GM12891 (cell line): ENCODE measurements around the gene MEAK7.

Experiments
- DNase-seq: peaks from one replicate; pipeline ENCODE4 v3.0.0; 2011; ENCODE audit warnings: low spot score; ENCODE audit not compliant: insufficient read length
- FAIRE-seq: peaks from 2 replicates; lab custom pipeline; 2011; peaks lifted over from hg19 to GRCh38; lab: Jason Lieb, UNC
- PAX5 ChIP-seq: IDR thresholded peaks from 2 replicates; pipeline ENCODE4 v1.6.1; 2011; ENCODE audit warnings: low read length, moderate library complexity, mild to moderate bottlenecking; ENCODE audit not compliant: insufficient read depth, severe bottlenecking
- POLR2A ChIP-seq: IDR thresholded peaks from 2 replicates; pipeline ENCODE4 v1.6.1; 2011; ENCODE audit warnings: low read depth, low read length, control low read depth
- POLR2AphosphoS5 ChIP-seq: IDR thresholded peaks from 2 replicates; pipeline ENCODE4 v1.6.1; 2011; ENCODE audit warnings: low read depth, low read length, control low read depth
- POU2F2 ChIP-seq: IDR thresholded peaks from 2 replicates; pipeline ENCODE4 v1.6.1; 2011; ENCODE audit warnings: low read depth, mild to moderate bottlenecking, control low read depth, low read length, moderate library complexity
- SPI1 ChIP-seq: IDR thresholded peaks from 2 replicates; pipeline ENCODE4 v1.6.1; 2011; ENCODE audit warnings: low read depth, low read length, control low read depth
- TAF1 ChIP-seq: IDR thresholded peaks from 2 replicates; pipeline ENCODE4 v1.6.1; 2011; ENCODE audit warnings: low read depth, low read length, control low read depth

MEAK7 gene

DNA sequence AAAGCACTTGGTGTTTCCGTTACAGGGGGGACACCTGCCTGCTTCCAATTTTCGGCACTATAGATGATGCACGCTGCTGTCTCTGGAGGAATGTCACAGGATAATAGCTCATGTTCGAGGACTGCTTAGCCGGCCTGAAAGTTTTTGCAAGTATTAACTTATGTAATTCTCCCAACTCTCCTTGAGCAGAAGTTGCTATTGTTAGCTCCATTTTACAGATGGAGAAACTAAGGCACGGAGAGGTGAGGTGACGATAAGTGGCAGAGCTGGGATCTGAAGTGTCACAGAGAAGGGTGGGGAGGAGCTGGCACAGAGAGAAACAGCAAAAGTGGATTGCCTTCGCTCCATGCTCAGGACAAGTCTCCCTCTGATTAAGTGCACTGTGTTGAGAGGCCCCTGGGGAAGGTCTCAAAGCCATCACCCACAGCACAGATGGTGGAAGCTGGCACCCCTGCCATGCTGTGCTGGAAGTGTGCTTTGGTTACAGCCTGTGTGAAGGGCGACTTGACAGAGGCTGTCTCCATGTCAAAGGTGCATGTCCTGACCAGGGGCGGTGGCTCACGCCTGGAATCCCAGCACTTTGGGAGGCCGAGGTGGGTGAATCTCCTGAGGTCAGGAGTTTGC is 40.8 kb upstream of the MEAK7 start:
- no peak for FAIRE-seq
- DNase-seq = no peak
- TF ChIP-seq POLR2AphosphoS5 = no peak
- no peak for TF ChIP-seq SPI1
- no peak for TF ChIP-seq TAF1
- TF ChIP-seq POU2F2 = no peak
- no peak for TF ChIP-seq PAX5
- TF ChIP-seq POLR2A = no peak

GRCh38 chr16:84544031-84544773 is 39.7 kb upstream of the MEAK7 start:
- FAIRE-seq (no peak), DNase-seq (no peak)
- no peak for TF ChIP-seq SPI1
- no peak for TF ChIP-seq POU2F2
- TF ChIP-seq PAX5 = no peak
- TF ChIP-seq POLR2A = no peak
- no peak for TF ChIP-seq POLR2AphosphoS5
- no peak for TF ChIP-seq TAF1

- TF ChIP-seq POU2F2 (no peak), SPI1 (no peak), TAF1 (no peak), PAX5 (no peak), POLR2A (no peak), POLR2AphosphoS5 (no peak)
- DNase-seq = no peak
- no peak for FAIRE-seq
Observed at GRCh38 chr16:84543253-84543652, 38.8 kb upstream of the MEAK7 start.

DNA sequence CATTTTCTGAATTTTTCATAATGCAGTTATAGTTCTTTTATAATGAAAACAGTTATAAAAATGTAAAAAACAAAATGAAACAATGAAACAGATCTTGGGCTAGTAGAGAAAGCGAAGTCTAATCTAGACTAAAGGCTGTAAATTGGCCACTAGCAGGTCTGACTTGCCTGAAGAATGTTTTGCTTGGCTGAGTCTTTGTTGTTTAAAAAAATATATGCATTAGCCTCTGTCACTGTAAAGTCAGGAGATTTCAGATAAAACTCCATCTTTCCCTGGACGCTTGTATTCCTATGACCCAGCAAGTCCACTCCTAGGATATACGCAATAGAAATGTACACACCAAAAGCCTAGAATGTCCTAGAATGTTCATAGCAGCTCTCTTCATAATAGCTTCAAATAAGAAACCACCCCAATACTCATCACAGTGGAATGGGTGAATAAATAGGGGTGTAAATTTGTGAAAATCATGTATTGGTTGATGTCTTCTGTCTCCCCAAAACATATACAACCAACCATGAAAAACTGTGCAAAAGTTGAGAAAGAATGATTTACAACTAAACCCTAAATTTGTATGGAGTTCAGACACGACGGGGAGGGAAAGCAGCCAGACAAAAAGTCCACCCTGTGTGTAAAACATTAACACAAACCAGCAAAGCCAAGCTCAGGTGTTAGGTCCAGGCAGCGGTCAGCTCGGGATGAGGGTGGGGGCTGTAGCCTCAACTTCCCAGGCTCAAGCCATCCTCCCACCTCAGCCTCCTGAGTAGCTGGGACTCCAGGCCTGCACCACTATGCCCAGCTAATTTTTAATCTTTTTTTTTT is 37.7 kb upstream of the MEAK7 start:
- no peak for TF ChIP-seq PAX5
- TF ChIP-seq SPI1 = no peak
- FAIRE-seq (no peak), DNase-seq (no peak)

DNA sequence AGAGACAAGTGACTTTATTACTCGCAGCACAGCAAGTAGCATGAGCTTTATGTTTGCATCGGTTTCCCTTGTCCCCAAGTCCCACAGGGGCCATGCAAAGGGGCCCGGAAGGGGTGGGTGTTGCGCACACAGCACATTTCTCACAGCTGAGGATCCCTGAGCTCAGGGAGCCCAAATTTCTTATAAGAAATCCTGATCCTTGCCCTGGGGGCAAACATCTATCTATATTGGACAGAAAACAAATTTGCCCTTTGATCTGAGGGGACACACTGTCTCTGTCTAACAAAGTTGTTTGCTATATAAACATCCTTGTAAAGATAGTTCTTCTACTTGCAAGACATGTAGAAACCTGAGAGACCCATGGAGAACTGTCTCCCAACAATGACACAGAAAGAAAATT is 35.7 kb upstream of the MEAK7 start:
- DNase-seq (no peak), FAIRE-seq (no peak)
- no peak for TF ChIP-seq POLR2A
- no peak for TF ChIP-seq PAX5
- TF ChIP-seq SPI1 = no peak
- TF ChIP-seq POU2F2 = no peak
- no peak for TF ChIP-seq TAF1
- TF ChIP-seq POLR2AphosphoS5 = no peak

DNA sequence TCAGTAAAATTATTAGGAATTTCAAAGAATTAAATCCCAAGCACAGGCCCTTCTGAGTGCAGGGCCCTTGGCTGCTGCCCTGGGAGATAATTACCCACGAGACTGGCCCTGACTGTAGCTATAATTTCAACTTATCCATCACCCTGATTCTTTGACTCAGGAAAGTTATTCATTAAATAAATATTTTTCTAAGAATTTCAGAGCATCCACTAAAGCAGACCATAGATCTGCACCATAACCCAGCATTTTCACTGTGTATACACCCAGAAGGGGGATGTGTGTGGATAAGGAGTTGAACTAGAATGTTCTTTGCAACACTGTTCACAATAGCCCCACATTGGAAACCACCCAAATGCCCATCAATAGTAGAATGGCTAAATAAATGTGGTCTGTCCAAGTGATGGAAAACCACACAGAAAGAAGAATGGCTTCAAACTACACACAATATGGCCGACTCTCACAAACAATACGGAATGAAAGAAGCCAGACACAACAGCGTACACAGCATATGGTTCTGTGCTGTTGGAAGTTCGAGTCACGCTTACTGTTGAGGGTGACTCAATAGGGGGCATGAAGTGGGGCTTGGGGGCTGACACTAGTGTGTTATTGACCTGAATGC is 33.9 kb upstream of the MEAK7 start:
- DNase-seq = no peak
- TF ChIP-seq POLR2AphosphoS5 (no peak), PAX5 (no peak), POU2F2 (no peak), POLR2A (no peak), SPI1 (no peak), TAF1 (no peak)
- FAIRE-seq = no peak

- FAIRE-seq (no peak), DNase-seq (no peak)
- TF ChIP-seq PAX5 (no peak), POLR2A (no peak), SPI1 (no peak), TAF1 (no peak), POLR2AphosphoS5 (no peak), POU2F2 (no peak)
Observed at GRCh38 chr16:84537491-84538151, 33.2 kb upstream of the MEAK7 start.

DNA sequence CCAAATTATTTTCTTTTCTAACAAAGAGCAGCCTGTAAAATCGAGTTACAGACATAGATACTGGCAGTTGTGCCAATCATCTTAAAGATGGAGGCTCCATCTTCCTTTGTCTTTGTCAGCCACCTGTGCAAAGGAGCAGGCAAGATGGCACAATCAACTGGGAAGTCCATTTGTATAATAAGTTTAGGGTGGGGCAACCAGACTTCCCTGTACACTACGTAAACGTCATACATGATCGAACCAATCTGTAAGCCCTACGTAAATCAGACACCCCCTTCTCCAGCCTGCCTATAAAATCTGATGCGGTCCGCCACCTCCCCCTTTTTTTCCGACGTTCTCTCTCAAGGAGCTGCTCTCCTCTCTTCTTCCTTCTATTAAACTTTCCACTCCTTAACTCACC is 31.4 kb upstream of the MEAK7 start:
- FAIRE-seq = no peak
- no peak for DNase-seq
- TF ChIP-seq TAF1 = no peak
- TF ChIP-seq POLR2AphosphoS5 = no peak
- no peak for TF ChIP-seq POU2F2
- TF ChIP-seq POLR2A = no peak
- TF ChIP-seq PAX5 = no peak
- no peak for TF ChIP-seq SPI1
